ENCODE measurements around the gene MEGF9.
"Not testable (repeated sequence)": the region's sequence is repeated elsewhere in the genome, so short reads cannot be mapped to it uniquely, and the experiment has no call there.

MEGF9 gene

GRCh38 chr9:120655005-120655622, 59.2 kb downstream of the MEGF9 start:
- DNase-seq (ENCODE audit: low spot score): no peak

GRCh38 chr9:120654272-120654671, 60.0 kb downstream of the MEGF9 start:
- no peak for DNase-seq (ENCODE audit: low spot score)

- no peak for DNase-seq (ENCODE audit: low spot score)
Observed at GRCh38 chr9:120653762-120654161, 60.5 kb downstream of the MEGF9 start.

- DNase-seq (ENCODE audit: low spot score): no peak
Observed at GRCh38 chr9:120652934-120653333, 61.3 kb downstream of the MEGF9 start.

GRCh38 chr9:120650352-120650751, 63.9 kb downstream of the MEGF9 start:
- DNase-seq (ENCODE audit: low spot score): no peak

GRCh38 chr9:120648581-120649197, 65.6 kb downstream of the MEGF9 start:
- no peak for DNase-seq (ENCODE audit: low spot score)

GRCh38 chr9:120646948-120647347, 67.3 kb downstream of the MEGF9 start:
- DNase-seq (ENCODE audit: low spot score): no peak

- no peak for DNase-seq (ENCODE audit: low spot score)
Observed at GRCh38 chr9:120645760-120646159, 68.5 kb downstream of the MEGF9 start.

- DNase-seq (ENCODE audit: low spot score): no peak
Observed at GRCh38 chr9:120643061-120643460, 71.2 kb downstream of the MEGF9 start.

- no peak for DNase-seq (ENCODE audit: low spot score)
Observed at GRCh38 chr9:120642129-120642770, 72.0 kb downstream of the MEGF9 start.

GRCh38 chr9:120640874-120641273, 73.4 kb downstream of the MEGF9 start:
- DNase-seq (ENCODE audit: low spot score): not testable (repeated sequence)

- no peak for DNase-seq (ENCODE audit: low spot score)
Observed at GRCh38 chr9:120640380-120640779, 73.9 kb downstream of the MEGF9 start.

- no peak for DNase-seq (ENCODE audit: low spot score)
Observed at GRCh38 chr9:120637919-120638318, 76.4 kb downstream of the MEGF9 start.

GRCh38 chr9:120636194-120636957, 77.9 kb downstream of the MEGF9 start:
- DNase-seq (ENCODE audit: low spot score): no peak

- no peak for DNase-seq (ENCODE audit: low spot score)
Observed at GRCh38 chr9:120635011-120635410, 79.3 kb downstream of the MEGF9 start.

- no peak for DNase-seq (ENCODE audit: low spot score)
Observed at GRCh38 chr9:120630333-120630732, 83.9 kb downstream of the MEGF9 start.

- not testable (repeated sequence) for DNase-seq (ENCODE audit: low spot score)
Observed at GRCh38 chr9:120628925-120629497, 85.3 kb downstream of the MEGF9 start.

- DNase-seq (ENCODE audit: low spot score): no peak
Observed at GRCh38 chr9:120628207-120628924, 85.9 kb downstream of the MEGF9 start.

- DNase-seq (ENCODE audit: low spot score): no peak
Observed at GRCh38 chr9:120627073-120627472, 87.2 kb downstream of the MEGF9 start.

- no peak for DNase-seq (ENCODE audit: low spot score)
Observed at GRCh38 chr9:120626512-120626911, 87.8 kb downstream of the MEGF9 start.

GRCh38 chr9:120625222-120625621, 89.0 kb downstream of the MEGF9 start:
- DNase-seq (ENCODE audit: low spot score): no peak

GRCh38 chr9:120622790-120623189, 91.5 kb downstream of the MEGF9 start:
- DNase-seq (ENCODE audit: low spot score): no peak

Measured in germinal center (tissue), 1 donor.